ENCODE results near the gene RFX2. TPM values are rescaled to one million over a fixed set of nuclear protein-coding genes. Genes with fewer than 3 reads are reported as not detected.

The RFX2 gene
- total RNA-seq, 1 experiment from 2014 or later: 10.5 TPM

DNA sequence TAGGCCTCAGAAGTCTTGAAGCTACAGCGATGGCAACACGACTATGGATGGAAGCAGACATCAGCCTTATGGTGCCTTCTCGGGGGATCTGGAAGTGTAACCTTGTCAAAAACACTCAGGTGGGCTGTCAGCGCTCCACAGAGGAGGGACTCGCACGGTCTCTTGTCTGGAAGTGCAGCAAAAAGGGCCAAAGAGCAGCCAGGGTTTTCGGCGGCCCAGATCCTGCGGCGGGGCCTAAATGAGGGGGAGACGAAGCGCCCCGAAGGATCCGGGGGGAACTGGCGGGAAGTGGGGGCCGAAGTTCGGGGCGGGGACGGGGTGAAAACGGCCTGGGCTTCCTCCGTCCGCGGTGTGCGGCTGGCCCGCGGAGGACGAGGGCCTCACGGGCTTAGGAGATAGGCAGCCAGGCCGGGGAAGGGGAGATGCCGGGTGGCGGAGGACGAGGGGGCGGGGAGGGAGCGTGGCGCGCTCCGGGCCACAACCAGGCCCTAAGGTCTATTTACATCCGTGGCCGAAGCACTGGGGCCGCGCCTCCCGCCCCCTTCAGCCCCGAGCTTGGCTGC lies 133.0 kb downstream of the RFX2 start:
- peaks cover 20% of the 10 kb centered on the region; the same call in 1 of the 2 replicates for H3K36me3 ChIP-seq (ENCODE audit: low read depth, low read length)
- no TSS peak for BruUV-seq (replicated peaks)
- ChIA-PET POLR2A (ENCODE audit: unreplicated experiment) (interaction anchor here (0.6 kb wide), 1 partner anchor 355 kb away, joined by 4 read pairs; the partner anchor contains the start of genes SAFB and SAFB2), CTCF (interaction anchor here (1.0 kb wide), 2 partner anchors 9 to 46 kb away, joined by 4 to 5 read pairs; no protein-coding TSS in a partner anchor)
- peak overlapping the region; percentile 78 for H2AFZ ChIP-seq (ENCODE audit: low read length)
- H3K4me2 ChIP-seq (ENCODE audit: low read length): peak overlapping the region; percentile 85
- H3K9ac ChIP-seq (ENCODE audit: low read length): peak overlapping the region; percentile 97
- H3K79me2 ChIP-seq (ENCODE audit: low read length): peaks cover 81% of the 10 kb centered on the region
- DNase-seq: no peak
- peak overlapping the region; percentile 54 for H3K27ac ChIP-seq (ENCODE audit: low read length)
- intact Hi-C loops (cut with micrococcal nuclease): loop anchor here (5.0 kb wide), 1 partner anchor 770 kb away; no protein-coding TSS in a partner anchor
- H3K9me3 ChIP-seq (ENCODE audit: low read length): no peaks in the 10 kb centered on the region
- peak overlapping the region; percentile 84 for H3K4me3 ChIP-seq (ENCODE audit: low read length)
- peaks cover 32% of the 10 kb centered on the region for H4K20me1 ChIP-seq (ENCODE audit: low read length)
- H3K4me1 ChIP-seq (ENCODE audit: insufficient read depth, low read length): peaks cover 48% of the 10 kb centered on the region
- no peaks in the 10 kb centered on the region for H3K27me3 ChIP-seq (ENCODE audit: low read length)
- TF ChIP-seq EZH2phosphoT487 (IDR thresholded peaks at IDR 0.05; ENCODE audit: borderline replicate concordance, low read length) (no peak), EZH2 (IDR thresholded peaks at IDR 0.05; ENCODE audit: low read length, unreplicated experiment) (no peak)
- TF ChIP-seq, protein P1, sequence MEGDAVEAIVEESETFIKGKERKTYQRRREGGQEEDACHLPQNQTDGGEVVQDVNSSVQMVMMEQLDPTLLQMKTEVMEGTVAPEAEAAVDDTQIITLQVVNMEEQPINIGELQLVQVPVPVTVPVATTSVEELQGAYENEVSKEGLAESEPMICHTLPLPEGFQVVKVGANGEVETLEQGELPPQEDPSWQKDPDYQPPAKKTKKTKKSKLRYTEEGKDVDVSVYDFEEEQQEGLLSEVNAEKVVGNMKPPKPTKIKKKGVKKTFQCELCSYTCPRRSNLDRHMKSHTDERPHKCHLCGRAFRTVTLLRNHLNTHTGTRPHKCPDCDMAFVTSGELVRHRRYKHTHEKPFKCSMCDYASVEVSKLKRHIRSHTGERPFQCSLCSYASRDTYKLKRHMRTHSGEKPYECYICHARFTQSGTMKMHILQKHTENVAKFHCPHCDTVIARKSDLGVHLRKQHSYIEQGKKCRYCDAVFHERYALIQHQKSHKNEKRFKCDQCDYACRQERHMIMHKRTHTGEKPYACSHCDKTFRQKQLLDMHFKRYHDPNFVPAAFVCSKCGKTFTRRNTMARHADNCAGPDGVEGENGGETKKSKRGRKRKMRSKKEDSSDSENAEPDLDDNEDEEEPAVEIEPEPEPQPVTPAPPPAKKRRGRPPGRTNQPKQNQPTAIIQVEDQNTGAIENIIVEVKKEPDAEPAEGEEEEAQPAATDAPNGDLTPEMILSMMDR (conservative IDR thresholded peaks at IDR 0.05; ENCODE audit: low read depth, low read length): no peak
- H3F3A ChIP-seq (ENCODE audit: low read length, unreplicated experiment): no peaks in the 10 kb centered on the region
- H3K9me2 ChIP-seq (replicated peaks; ENCODE audit: low read length): no peaks in the 10 kb centered on the region
- peak; percentile 3 for ATAC-seq

DNA sequence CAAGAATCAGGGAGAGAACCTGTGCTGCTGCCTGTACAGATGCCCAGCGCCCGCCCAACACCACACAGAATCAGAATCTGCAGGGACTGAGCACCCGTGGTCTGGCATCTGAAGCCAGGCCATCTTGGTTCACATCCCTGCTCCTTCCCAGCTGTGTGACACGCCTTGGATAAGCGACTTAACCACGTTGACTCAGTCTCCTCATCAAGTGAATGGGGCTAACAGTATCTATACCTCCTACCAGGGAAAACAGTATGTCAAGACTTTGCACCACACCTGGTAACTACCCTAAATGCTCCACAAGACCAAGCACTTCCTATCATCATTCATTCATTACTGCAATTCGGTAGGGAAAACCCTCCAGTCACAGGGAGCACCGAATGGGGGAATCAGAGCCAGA lies 133.5 kb downstream of the RFX2 start:
- no peak for DNase-seq
- no peak overlapping the region for H2AFZ ChIP-seq (ENCODE audit: low read length)
- no peak for ATAC-seq
- peaks cover 37% of the 10 kb centered on the region for H4K20me1 ChIP-seq (ENCODE audit: low read length)
- ChIA-PET POLR2A (ENCODE audit: unreplicated experiment) (no interaction called here), CTCF (no interaction called here)
- no peaks in the 10 kb centered on the region for H3F3A ChIP-seq (ENCODE audit: low read length, unreplicated experiment)
- TSS peak; percentile 26 for BruUV-seq (replicated peaks)
- H3K4me3 ChIP-seq (ENCODE audit: low read length): peak overlapping the region; percentile 84
- H3K9me2 ChIP-seq (replicated peaks; ENCODE audit: low read length): no peaks in the 10 kb centered on the region
- H3K27me3 ChIP-seq (ENCODE audit: low read length): no peaks in the 10 kb centered on the region
- H3K79me2 ChIP-seq (ENCODE audit: low read length): peaks cover 87% of the 10 kb centered on the region
- peaks cover 48% of the 10 kb centered on the region for H3K4me1 ChIP-seq (ENCODE audit: insufficient read depth, low read length)
- intact Hi-C loops (cut with micrococcal nuclease): loop anchor here (5.0 kb wide), 1 partner anchor 771 kb away; no protein-coding TSS in a partner anchor
- H3K36me3 ChIP-seq (ENCODE audit: low read depth, low read length): peaks cover 25% of the 10 kb centered on the region; the same call in 1 of the 2 replicates
- H3K27ac ChIP-seq (ENCODE audit: low read length): no peak overlapping the region
- peak overlapping the region; percentile 85 for H3K4me2 ChIP-seq (ENCODE audit: low read length)
- H3K9me3 ChIP-seq (ENCODE audit: low read length): no peaks in the 10 kb centered on the region
- peak overlapping the region; percentile 97 for H3K9ac ChIP-seq (ENCODE audit: low read length)
- TF ChIP-seq EZH2 (IDR thresholded peaks at IDR 0.05; ENCODE audit: low read length, unreplicated experiment) (no peak), EZH2phosphoT487 (IDR thresholded peaks at IDR 0.05; ENCODE audit: borderline replicate concordance, low read length) (no peak)
- TF ChIP-seq, protein P1 (conservative IDR thresholded peaks at IDR 0.05; ENCODE audit: low read depth, low read length): no peak

DNA sequence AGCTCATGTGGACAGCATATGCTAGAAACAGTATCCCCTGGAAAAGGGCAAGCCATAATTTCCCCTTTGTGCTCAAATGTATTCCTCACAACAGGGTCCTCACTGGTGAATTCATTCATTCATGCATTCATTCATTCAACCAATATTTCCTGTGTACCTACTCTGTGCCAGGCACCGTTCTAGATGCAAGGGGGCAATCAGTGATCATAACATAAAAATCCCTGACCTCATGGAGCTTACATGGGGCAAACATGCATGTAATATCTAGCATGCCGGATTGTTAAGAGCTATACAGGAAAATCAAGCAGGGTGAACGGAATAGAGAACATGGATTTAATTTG lies 134.9 kb downstream of the RFX2 start:
- Histone ChIP-seq H3K4me1 (ENCODE audit: insufficient read depth, low read length) (peaks cover 48% of the 10 kb centered on the region), H3K4me3 (ENCODE audit: low read length) (peak overlapping the region; percentile 84; the same call in 1 of the 2 replicates), H3K9ac (ENCODE audit: low read length) (no peak overlapping the region), H3K4me2 (ENCODE audit: low read length) (peak overlapping the region; percentile 85), H3K9me2 (replicated peaks; ENCODE audit: low read length) (no peaks in the 10 kb centered on the region), H3F3A (ENCODE audit: low read length, unreplicated experiment) (no peaks in the 10 kb centered on the region), H3K27me3 (ENCODE audit: low read length) (no peaks in the 10 kb centered on the region), H2AFZ (ENCODE audit: low read length) (no peak overlapping the region), H4K20me1 (ENCODE audit: low read length) (peaks cover 47% of the 10 kb centered on the region), H3K27ac (ENCODE audit: low read length) (no peak overlapping the region), H3K79me2 (ENCODE audit: low read length) (peaks cover 97% of the 10 kb centered on the region), H3K9me3 (ENCODE audit: low read length) (no peaks in the 10 kb centered on the region), H3K36me3 (ENCODE audit: low read depth, low read length) (peaks cover 30% of the 10 kb centered on the region; the same call in 1 of the 2 replicates)
- no peak for ATAC-seq
- POLR2A ChIA-PET (ENCODE audit: unreplicated experiment): no interaction called here
- TF ChIP-seq, protein P1 (conservative IDR thresholded peaks at IDR 0.05; ENCODE audit: low read depth, low read length): no peak
- intact Hi-C loops (cut with micrococcal nuclease): loop anchor here (5.0 kb wide), 1 partner anchor 772 kb away; no protein-coding TSS in a partner anchor
- no peak for DNase-seq
- CTCF ChIA-PET: no interaction called here
- no TSS peak for BruUV-seq (replicated peaks)

Measured in PC-3 (cell line).